ENCODE data around the gene TRPC6.
"Not testable (repeated sequence)": the region's sequence is repeated elsewhere in the genome, so short reads cannot be mapped to it uniquely, and the experiment has no call there.

TRPC6 gene

GRCh38 chr11:101516546-101516945 is 67.3 kb downstream of the TRPC6 start:
- no peak for DNase-seq

GRCh38 chr11:101511065-101511464 is 72.7 kb downstream of the TRPC6 start:
- no peak for DNase-seq

- no peak for DNase-seq
Measured at GRCh38 chr11:101510591-101510990, 73.2 kb downstream of the TRPC6 start.

GRCh38 chr11:101509922-101510321 is 73.9 kb downstream of the TRPC6 start:
- no peak for DNase-seq

- no peak for DNase-seq
Measured at GRCh38 chr11:101508370-101508769, 75.4 kb downstream of the TRPC6 start.

GRCh38 chr11:101498891-101499290 is 84.9 kb downstream of the TRPC6 start:
- no peak for DNase-seq

GRCh38 chr11:101497291-101497690 is 86.5 kb downstream of the TRPC6 start:
- no peak for DNase-seq

GRCh38 chr11:101487775-101488174 is 96.0 kb downstream of the TRPC6 start:
- DNase-seq = no peak

- DNase-seq = no peak
Measured at GRCh38 chr11:101482556-101483124, 101.2 kb downstream of the TRPC6 start.

GRCh38 chr11:101478587-101479369 is 105.0 kb downstream of the TRPC6 start:
- DNase-seq = no peak

- DNase-seq = no peak
Measured at GRCh38 chr11:101477926-101478325, 105.9 kb downstream of the TRPC6 start.

GRCh38 chr11:101476191-101476590 is 107.6 kb downstream of the TRPC6 start:
- no peak for DNase-seq

GRCh38 chr11:101475699-101476098 is 108.1 kb downstream of the TRPC6 start:
- no peak for DNase-seq

GRCh38 chr11:101474666-101475065 is 109.1 kb downstream of the TRPC6 start:
- no peak for DNase-seq

- DNase-seq = no peak
Measured at GRCh38 chr11:101470881-101471520, 112.8 kb downstream of the TRPC6 start.

- DNase-seq = no peak
Measured at GRCh38 chr11:101470419-101470818, 113.4 kb downstream of the TRPC6 start.

GRCh38 chr11:101466352-101466751 is 117.5 kb downstream of the TRPC6 start:
- DNase-seq = no peak

- not testable (repeated sequence) for DNase-seq
Measured at GRCh38 chr11:101464388-101464787, 119.4 kb downstream of the TRPC6 start.

GRCh38 chr11:101459020-101459419 is 124.8 kb downstream of the TRPC6 start:
- no peak for DNase-seq

GRCh38 chr11:101458161-101458560 is 125.6 kb downstream of the TRPC6 start:
- DNase-seq = no peak

- no peak for DNase-seq
Measured at GRCh38 chr11:101456812-101457211, 127.0 kb downstream of the TRPC6 start.

GRCh38 chr11:101453682-101454081 is 130.1 kb downstream of the TRPC6 start:
- DNase-seq = no peak

GRCh38 chr11:101448881-101449442 is 134.8 kb downstream of the TRPC6 start:
- DNase-seq = no peak

- no peak for DNase-seq
Measured at GRCh38 chr11:101446726-101447125, 137.1 kb downstream of the TRPC6 start.
